ENCODE data around the gene ZFYVE26.

DNA sequence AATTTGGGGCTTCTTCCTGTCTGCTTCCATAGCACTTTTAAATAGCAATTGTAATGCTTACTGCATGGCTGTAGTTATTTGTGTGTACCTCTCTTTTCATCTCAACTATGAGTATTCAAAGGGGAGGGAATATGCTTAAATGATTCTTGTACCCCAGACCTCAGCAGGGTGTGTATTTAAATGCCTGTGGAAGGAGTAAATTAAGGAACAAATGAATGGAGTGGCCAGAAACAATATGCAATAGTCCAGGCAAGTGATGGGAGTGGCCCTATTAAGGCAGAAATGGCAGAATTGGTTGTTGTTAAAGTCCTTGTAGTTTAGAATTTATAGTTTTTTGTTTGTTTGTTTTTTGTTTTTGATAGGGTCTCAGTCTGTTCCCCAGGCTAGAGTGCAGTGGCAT is 4.7 kb upstream of the ZFYVE26 start:
- TF ChIP-seq CTCF (IDR thresholded peaks at IDR 0.05) = no peak
- no peak for TF ChIP-seq POLR2A (IDR thresholded peaks at IDR 0.05)

Measured in right lobe of liver (tissue), 4 donors.